H9 (cell line): ENCODE measurements around the gene PDIA3. TPM values are rescaled to one million over a fixed set of nuclear protein-coding genes. Genes with fewer than 3 reads are reported as not detected.

ENCODE experiments used
- DNase-seq: peaks from one replicate; pipeline ENCODE4 v3.0.0-alpha.2; 2017
- H2AFZ ChIP-seq: one replicate; pipeline ENCODE4 v1.6.1; 2013; ENCODE audit warnings: mild to moderate bottlenecking, low read length, control low read depth, moderate library complexity
- H2AK5ac ChIP-seq: 2 replicates; pipeline ENCODE4 v1.6.1; 2013; ENCODE audit warnings: low read length, control low read depth, mixed read lengths; ENCODE audit not compliant: insufficient read length
- H2BK120ac ChIP-seq: one replicate; pipeline ENCODE4 v1.6.1; 2013; ENCODE audit warnings: low read depth, mild to moderate bottlenecking, low read length, control low read depth, inconsistent platforms; ENCODE audit not compliant: poor library complexity, severe bottlenecking
- H2BK12ac ChIP-seq: 2 replicates; pipeline ENCODE4 v1.6.1; 2013; ENCODE audit warnings: low read length, control low read depth, mixed read lengths, low read depth; ENCODE audit not compliant: insufficient read length
- H2BK15ac ChIP-seq: 2 replicates; pipeline ENCODE4 v1.6.1; 2013; ENCODE audit warnings: low read depth, low read length, control low read depth
- H2BK20ac ChIP-seq: one replicate; pipeline ENCODE4 v1.6.1; 2013; ENCODE audit warnings: low read depth, mild to moderate bottlenecking, low read length, control low read depth, inconsistent platforms; ENCODE audit not compliant: poor library complexity, severe bottlenecking
- H2BK5ac ChIP-seq: 2 replicates; pipeline ENCODE4 v1.6.1; 2013; ENCODE audit warnings: low read length, control low read depth, mixed read lengths; ENCODE audit not compliant: insufficient read length
- H3K14ac ChIP-seq: 2 replicates; pipeline ENCODE4 v1.6.1; 2013; ENCODE audit warnings: low read length, control low read depth; ENCODE audit not compliant: insufficient read depth
- H3K18ac ChIP-seq: 2 replicates; pipeline ENCODE4 v1.6.1; 2013; ENCODE audit warnings: low read depth, mild to moderate bottlenecking, mixed read lengths, low read length, control low read depth; ENCODE audit not compliant: insufficient read length
- H3K23ac ChIP-seq: 2 replicates; pipeline ENCODE4 v1.6.1; 2013; ENCODE audit warnings: low read length, control low read depth, mixed read lengths, low read depth; ENCODE audit not compliant: insufficient read length
- H3K23me2 ChIP-seq: 2 replicates; pipeline ENCODE4 v1.6.1; 2013; ENCODE audit warnings: low read depth, mild to moderate bottlenecking, mixed read lengths, low read length, control low read depth; ENCODE audit not compliant: insufficient read length, poor library complexity, severe bottlenecking
- H3K27ac ChIP-seq: 2 replicates; pipeline ENCODE4 v1.5.1; 2013; ENCODE audit warnings: low read length, control low read depth, mixed read lengths, low read depth; ENCODE audit not compliant: insufficient read length
- H3K27me3 ChIP-seq: 2 replicates; pipeline ENCODE4 v1.6.1; 2013; ENCODE audit warnings: low read length, control low read depth, inconsistent platforms; ENCODE audit not compliant: insufficient read depth
- H3K4ac ChIP-seq: 2 replicates; pipeline ENCODE4 v1.6.1; 2013; ENCODE audit warnings: low read depth, mild to moderate bottlenecking, control low read depth, inconsistent platforms, low read length, moderate library complexity
- H3K4me1 ChIP-seq: 2 replicates; pipeline ENCODE4 v1.6.1; 2013; ENCODE audit warnings: low read length, control low read depth, inconsistent platforms; ENCODE audit not compliant: insufficient read depth
- H3K4me2 ChIP-seq: 2 replicates; pipeline ENCODE4 v1.6.1; 2013; ENCODE audit warnings: low read length, control low read depth, mixed read lengths; ENCODE audit not compliant: insufficient read length, insufficient read depth
- H3K56ac ChIP-seq: 2 replicates; pipeline ENCODE4 v1.6.1; 2013; ENCODE audit warnings: low read depth, mild to moderate bottlenecking, mixed read lengths, low read length, control low read depth; ENCODE audit not compliant: insufficient read length
- H3K79me1 ChIP-seq: 2 replicates; pipeline ENCODE4 v1.6.1; 2013; ENCODE audit warnings: low read depth, mild to moderate bottlenecking, moderate library complexity, low read length, control low read depth, inconsistent platforms; ENCODE audit not compliant: insufficient read depth, poor library complexity, severe bottlenecking
- H3K79me2 ChIP-seq: 2 replicates; pipeline ENCODE4 v1.6.1; 2013; ENCODE audit warnings: low read length, control low read depth, inconsistent platforms; ENCODE audit not compliant: insufficient read depth
- H3K9ac ChIP-seq: 2 replicates; pipeline ENCODE4 v1.6.1; 2013; ENCODE audit warnings: low read length, control low read depth, mixed read lengths; ENCODE audit not compliant: insufficient read length; ENCODE audit errors: extremely low read depth
- H3K9me3 ChIP-seq: one replicate; pipeline ENCODE4 v1.6.1; 2013; ENCODE audit warnings: low read depth, low read length, inconsistent platforms; ENCODE audit not compliant: control insufficient read depth
- H3T11ph ChIP-seq: one replicate; pipeline ENCODE4 v1.6.1; 2013; ENCODE audit warnings: mild to moderate bottlenecking, low read length, control low read depth, inconsistent platforms
- H4K20me1 ChIP-seq: one replicate; pipeline ENCODE4 v1.6.1; 2013; ENCODE audit not compliant: control insufficient read depth, insufficient read length, insufficient read depth
- H4K5ac ChIP-seq: 2 replicates; pipeline ENCODE4 v1.6.1; 2013; ENCODE audit warnings: low read depth, mild to moderate bottlenecking, mixed read lengths, low read length, control low read depth; ENCODE audit not compliant: insufficient read length
- H4K8ac ChIP-seq: replicated peaks from 2 replicates; pipeline ENCODE4 v1.6.1; 2013; ENCODE audit warnings: low read length, control low read depth, mixed read lengths, low read depth; ENCODE audit not compliant: insufficient read length
- H4K91ac ChIP-seq: 2 replicates; pipeline ENCODE4 v1.6.1; 2013; ENCODE audit warnings: low read depth, mild to moderate bottlenecking, moderate library complexity, mixed read lengths, low read length, control low read depth; ENCODE audit not compliant: insufficient read length
- H3K27ac Mint-ChIP-seq, 3 experiments: 2 replicates in 2 of 3; 3 replicates in 1 of 3; pipeline ENCODE4 v1.8.0; 2020 to 2021; ENCODE audit warnings: mixed read lengths in 3 of 3, mild to moderate bottlenecking in 1 of 3, moderate library complexity in 1 of 3
- H3K27me3 Mint-ChIP-seq: 2 replicates; pipeline ENCODE4 v1.8.0; 2021; ENCODE audit warnings: low read depth, mild to moderate bottlenecking, moderate library complexity, mixed read lengths
- H3K36me3 Mint-ChIP-seq, 3 experiments: 2 replicates in 2 of 3; 3 replicates in 1 of 3; pipeline ENCODE4 v1.8.0; 2020 to 2021; ENCODE audit warnings: low read depth in 3 of 3, mixed read lengths in 3 of 3; ENCODE audit not compliant: insufficient read depth in 1 of 3
- H3K4me1 Mint-ChIP-seq, 2 experiments: 2 replicates each; pipeline ENCODE4 v1.8.0; 2020; ENCODE audit warnings: mixed read lengths in 2 of 2
- H3K4me3 Mint-ChIP-seq, 2 experiments: 2 replicates in 1 of 2; 3 replicates in 1 of 2; pipeline ENCODE4 v1.8.0; 2020 to 2021; ENCODE audit warnings: mild to moderate bottlenecking in 2 of 2, mixed read lengths in 2 of 2, moderate library complexity in 1 of 2
- H3K9me3 Mint-ChIP-seq, 2 experiments: 2 replicates in 1 of 2; 3 replicates in 1 of 2; pipeline ENCODE4 v1.8.0; 2020; ENCODE audit warnings: mild to moderate bottlenecking in 2 of 2, mixed read lengths in 2 of 2, moderate library complexity in 1 of 2
- CTCF ChIP-seq: fragments of 200-600 bp; sonication (generic); conservative IDR thresholded peaks from 3 replicates; pipeline ENCODE4 v1.8.0; 2021; ENCODE audit warnings: antibody characterized with exemption, mild to moderate bottlenecking
- WGBS: extraction: QIAGEN DNeasy Blood & Tissue Kit; methylation state at CpG from one replicate; pipeline ENCODE4 v1.1.7; 2013; ENCODE audit warnings: missing lambda C conversion rate, low lambda C conversion rate, mixed read lengths; ENCODE audit not compliant: insufficient read length; ENCODE audit errors: extremely low coverage; 5-methylcytosine and 5-hydroxymethylcytosine counted together
- total RNA-seq: library from RNA; stranded (reverse); gene quantifications from 2 replicates; pipeline ENCODE4 v1.2.1, GENCODE V29; 2021

Gene PDIA3
- total RNA-seq, 1 experiment from 2014 or later = 524 TPM

GRCh38 chr15:43808435-43808950, 62.3 kb downstream of the PDIA3 start:
- no peaks in the 10 kb centered on the region for H3K27me3 ChIP-seq
- Mint-ChIP-seq H3K27ac (no peak overlapping the region; a peak in 1 of 7 replicates), H3K36me3 (peaks cover 49 to 95% (median 82%) of the 10 kb centered on the region in 3 experiments), H3K27me3 (no peaks in the 10 kb centered on the region), H3K4me3 (no peak overlapping the region), H3K9me3 (no peaks in the 10 kb centered on the region), H3K4me1 (no peaks in the 10 kb centered on the region)
- H2BK15ac ChIP-seq = no peak overlapping the region
- H2AFZ ChIP-seq = no peak overlapping the region
- no peaks in the 10 kb centered on the region for H4K20me1 ChIP-seq
- no peak overlapping the region for H3K14ac ChIP-seq
- no peak overlapping the region for H2BK20ac ChIP-seq
- H2BK120ac ChIP-seq = no peak overlapping the region
- H2BK12ac ChIP-seq = no peak overlapping the region
- no peak for TF ChIP-seq CTCF
- no peak overlapping the region for H3T11ph ChIP-seq
- no peak overlapping the region for H4K5ac ChIP-seq
- no peaks in the 10 kb centered on the region for H3K4me1 ChIP-seq
- no peak overlapping the region for H4K91ac ChIP-seq
- no peak overlapping the region for H3K18ac ChIP-seq
- no peak overlapping the region for H2AK5ac ChIP-seq
- H3K27ac ChIP-seq = no peak overlapping the region
- whole genome bisulfite sequencing = no CpG with 5 or more reads among the region's 5 CpGs
- no peak overlapping the region for H3K9ac ChIP-seq
- H3K23ac ChIP-seq = no peak overlapping the region
- H3K4me2 ChIP-seq = no peak overlapping the region
- no peak overlapping the region for H3K4ac ChIP-seq
- H3K79me2 ChIP-seq = no peaks in the 10 kb centered on the region
- no peaks in the 10 kb centered on the region for H3K23me2 ChIP-seq
- DNase-seq = no peak
- no peak overlapping the region for H4K8ac ChIP-seq
- H3K56ac ChIP-seq = no peak overlapping the region
- H3K79me1 ChIP-seq = no peaks in the 10 kb centered on the region
- no peak overlapping the region for H2BK5ac ChIP-seq
- H3K9me3 ChIP-seq = no peaks in the 10 kb centered on the region
